ENCODE data around the gene CTBP2.

- no peak for TF ChIP-seq CTCF (IDR thresholded peaks at IDR 0.05 in 8 of 11, conservative IDR thresholded peaks at IDR 0.05 in 3 of 11)
- TF ChIP-seq POLR2A (IDR thresholded peaks at IDR 0.05): no peak
These were observed 34.5 kb upstream of the CTBP2 start for GRCh38 chr10:125194814-125195213.

All from spleen (tissue), 7 donors.